ENCODE results near the gene PGAP2.
A peak's percentile ranks its signal among the peaks of the same experiment; 100 is the strongest.

DNA sequence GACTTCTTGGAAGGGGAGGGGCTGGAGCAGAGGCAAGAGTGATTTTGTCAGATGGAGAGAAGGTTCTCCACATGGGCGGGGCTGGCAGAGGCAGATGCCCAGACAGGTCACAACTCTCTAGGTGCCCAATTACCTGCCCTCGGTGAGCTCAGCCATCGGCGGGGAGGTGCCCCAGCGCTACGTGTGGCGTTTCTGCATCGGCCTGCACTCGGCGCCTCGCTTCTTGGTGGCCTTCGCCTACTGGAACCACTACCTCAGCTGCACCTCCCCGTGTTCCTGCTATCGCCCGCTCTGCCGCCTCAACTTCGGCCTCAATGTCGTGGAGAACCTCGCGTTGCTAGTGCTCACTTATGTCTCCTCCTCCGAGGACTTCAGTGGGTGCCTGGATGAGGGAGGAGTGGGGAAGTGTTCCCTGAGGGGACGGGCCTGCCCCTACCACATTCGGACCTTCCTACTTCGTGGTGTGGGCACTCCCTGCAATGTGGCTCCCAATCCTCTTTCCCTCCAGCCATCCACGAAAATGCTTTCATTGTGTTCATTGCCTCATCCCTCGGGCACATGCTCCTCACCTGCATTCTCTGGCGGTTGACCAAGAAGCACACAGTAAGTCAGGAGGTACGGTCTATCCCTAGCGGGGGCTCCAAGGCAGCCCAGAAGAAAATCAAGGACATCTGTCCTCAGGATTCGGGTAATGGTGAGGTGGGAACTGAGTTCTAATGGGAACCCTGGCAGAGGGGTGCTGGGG lies 15.6 kb downstream of the PGAP2 start:
- no peak for TF ChIP-seq SIN3A (IDR thresholded peaks at IDR 0.05; ENCODE audit: low read depth, low read length)
- no peak for TF ChIP-seq ZBTB33 (IDR thresholded peaks at IDR 0.05)
- TF ChIP-seq CTCF (IDR thresholded peaks at IDR 0.05 in 2 of 3, conservative IDR thresholded peaks at IDR 0.05 in 1 of 3; ENCODE audit: control insufficient read depth in 2 of 3, extremely low read depth in 1 of 3, insufficient read depth in 1 of 3, low read depth in 3 of 3, low read length in 3 of 3): no peak
- no peak for TF ChIP-seq CHD4 (IDR thresholded peaks at IDR 0.05)
- TF ChIP-seq BACH1 (IDR thresholded peaks at IDR 0.05; ENCODE audit: borderline replicate concordance): no peak
- TF ChIP-seq POLR2A (IDR thresholded peaks at IDR 0.05; ENCODE audit: low read depth, low read length): peak; percentile 30; the same call in 1 of the 2 replicates
- TF ChIP-seq EED (IDR thresholded peaks at IDR 0.05; ENCODE audit: low read depth): no peak
- TF ChIP-seq ATF3 (IDR thresholded peaks at IDR 0.05; ENCODE audit: borderline replicate concordance, extremely low read depth, low read depth, low read length): no peak
- no peak for TF ChIP-seq KDM1A (IDR thresholded peaks at IDR 0.05; ENCODE audit: borderline replicate concordance)
- no peak for TF ChIP-seq TBL1XR1 (IDR thresholded peaks at IDR 0.05; ENCODE audit: low read depth, low read length)
- TF ChIP-seq SREBF2 (IDR thresholded peaks at IDR 0.05; ENCODE audit: low read length): no peak

All from GM12878 (cell line).